Epithelial cell of prostate (primary cell): ENCODE measurements around the gene FFAR1.

Source experiments
- DNase-seq: peaks from one replicate; pipeline ENCODE4 v3.0.0-alpha.2; 2011; ENCODE audit warnings: low read depth, low spot score
- H3K27ac ChIP-seq: fragments of 450-650 bp; 2 replicates; pipeline ENCODE4 v1.5.1; 2017; ENCODE audit warnings: mild to moderate bottlenecking

Gene FFAR1

GRCh38 chr19:35380450-35381124 lies 32.9 kb downstream of the FFAR1 start:
- H3K27ac ChIP-seq, result no peak overlapping the region
- no peak for DNase-seq

DNA sequence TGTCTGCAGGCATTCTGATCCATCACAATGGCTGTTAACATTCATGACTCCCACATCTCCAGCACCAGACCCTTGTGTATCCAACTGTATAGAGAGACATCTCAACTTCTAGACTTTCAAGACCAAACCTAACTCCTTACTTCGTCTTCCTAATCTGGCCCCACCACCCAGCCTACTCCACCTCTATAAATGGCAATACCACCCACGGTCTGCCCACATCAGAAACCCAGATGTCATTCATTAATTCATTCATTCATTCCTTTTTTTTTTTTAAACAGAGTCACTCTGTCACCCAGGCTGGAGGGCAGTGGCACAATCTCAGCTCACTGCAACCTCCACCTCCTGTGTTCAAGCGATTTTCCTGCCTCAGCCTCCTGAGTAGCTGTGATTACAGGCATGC lies 33.6 kb downstream of the FFAR1 start:
- no peak overlapping the region for H3K27ac ChIP-seq
- DNase-seq, result no peak

GRCh38 chr19:35381926-35382325 lies 34.2 kb downstream of the FFAR1 start:
- DNase-seq, result no peak
- no peak overlapping the region for H3K27ac ChIP-seq

GRCh38 chr19:35383536-35383935 lies 35.8 kb downstream of the FFAR1 start:
- DNase-seq, result no peak

DNA sequence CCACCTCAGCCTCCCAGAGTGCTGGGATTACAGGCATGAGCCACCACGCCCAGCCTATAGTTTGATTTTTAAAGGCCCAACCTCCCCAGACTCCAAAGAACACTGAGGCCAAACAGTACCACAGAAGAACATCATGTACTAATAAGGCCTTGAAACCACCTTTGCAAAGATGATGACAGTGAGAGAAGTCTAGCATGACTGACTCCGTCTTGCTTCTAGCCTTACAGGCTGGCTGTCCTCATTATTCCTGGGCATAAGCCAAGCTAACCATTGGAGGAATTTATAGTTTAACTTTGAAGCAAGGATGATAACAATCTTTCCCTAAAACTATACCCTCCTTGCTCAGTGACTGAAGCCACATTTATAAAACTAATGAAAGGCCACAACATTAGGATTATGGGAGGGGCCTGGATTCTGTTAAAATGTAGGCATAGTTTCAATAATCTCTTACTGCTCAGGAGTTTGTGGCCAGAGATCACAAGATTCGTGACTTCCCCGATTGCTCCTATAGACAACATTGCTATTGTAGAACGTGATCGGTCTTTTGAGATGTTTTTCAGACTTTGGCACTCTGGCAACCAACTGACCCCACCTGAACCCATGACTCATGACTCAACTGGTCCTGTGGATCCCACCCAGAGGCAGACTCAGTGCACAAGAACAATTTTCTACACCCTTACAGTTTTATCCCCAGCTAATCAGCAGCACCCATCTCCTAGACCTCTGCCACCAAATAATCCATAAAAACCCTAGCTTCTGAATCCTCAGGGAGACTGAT lies 40.8 kb downstream of the FFAR1 start:
- no peak overlapping the region for H3K27ac ChIP-seq
- DNase-seq, result no peak

More at GRCh38 chr19:35383536-35383935, 35.8 kb downstream of the FFAR1 start:
- H3K27ac ChIP-seq, result no peak overlapping the region

GRCh38 chr19:35389192-35389861 lies 41.6 kb downstream of the FFAR1 start:
- DNase-seq, result no peak
- no peak overlapping the region for H3K27ac ChIP-seq

- no peak for DNase-seq
Measured at GRCh38 chr19:35392742-35393715, 45.3 kb downstream of the FFAR1 start.

DNA sequence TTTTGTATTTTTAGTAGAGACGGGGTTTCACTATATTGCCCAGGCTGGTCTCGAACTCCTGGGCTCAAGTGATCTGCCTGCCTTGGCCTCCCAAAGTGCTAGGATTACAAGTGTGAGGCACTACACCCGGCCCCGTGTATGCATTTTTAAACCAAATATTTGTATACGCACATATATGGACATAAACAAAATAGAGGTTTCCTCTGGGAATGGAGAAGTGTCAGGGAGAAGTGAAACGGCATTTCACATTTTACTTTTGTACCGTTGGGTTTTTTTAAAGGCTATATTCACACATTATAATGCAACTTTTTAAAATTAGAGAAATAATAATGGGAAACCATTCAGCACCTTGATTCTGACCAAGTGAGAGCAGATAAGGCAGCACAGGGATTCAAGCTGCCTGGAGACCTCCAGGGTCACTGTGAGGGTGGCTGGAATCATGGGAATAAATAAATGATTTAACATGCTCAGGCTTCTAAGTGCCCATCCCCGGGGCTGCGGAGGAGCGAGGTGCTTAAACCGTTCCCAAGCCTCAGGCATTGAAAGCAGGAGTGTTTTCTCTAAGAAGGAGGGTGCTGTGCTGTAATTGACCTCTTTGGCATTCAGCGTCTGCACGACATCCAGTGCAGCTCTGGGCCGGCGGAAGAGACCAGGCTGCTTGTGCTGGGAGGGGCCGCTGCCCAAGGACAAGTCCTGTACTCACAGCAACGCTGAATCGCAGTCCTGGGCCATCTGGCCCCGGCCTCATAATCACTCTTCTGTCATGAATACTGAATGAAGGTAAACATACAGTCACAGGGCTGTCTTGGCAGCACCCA lies 47.9 kb downstream of the FFAR1 start:
- DNase-seq, result no peak
- H3K27ac ChIP-seq, result no peak overlapping the region

More at GRCh38 chr19:35392742-35393715, 45.3 kb downstream of the FFAR1 start:
- H3K27ac ChIP-seq, result no peak overlapping the region

DNA sequence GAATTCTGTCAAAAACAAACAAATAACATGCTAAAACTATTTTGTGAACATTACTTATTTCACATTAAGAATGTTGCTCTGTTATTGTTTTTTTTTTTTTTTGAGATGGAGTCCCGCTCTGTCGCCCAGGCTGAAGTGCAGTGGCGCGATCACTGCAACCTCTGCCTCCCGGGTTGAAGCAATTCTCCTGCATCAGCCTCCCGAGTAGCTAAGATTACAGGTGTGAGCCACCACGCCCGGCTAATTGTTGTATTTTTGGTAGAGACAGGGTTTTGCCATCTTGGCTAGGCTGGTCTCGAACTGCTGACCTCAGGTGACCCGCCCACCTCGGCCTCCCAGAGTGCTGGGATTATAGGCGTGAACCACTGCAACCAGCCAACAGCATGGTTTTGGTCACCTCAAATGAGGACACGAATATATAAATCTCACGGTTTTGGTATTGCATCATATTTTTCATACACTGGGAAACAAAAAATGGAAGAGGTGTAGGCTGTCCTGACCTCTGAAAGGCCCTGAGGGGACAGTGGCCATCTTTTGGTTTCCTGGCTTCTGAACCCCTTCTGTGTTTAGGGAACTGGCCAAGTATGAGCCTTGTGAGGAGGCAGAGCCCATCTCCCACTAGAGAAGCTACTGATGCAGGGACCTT lies 48.7 kb downstream of the FFAR1 start:
- no peak for DNase-seq
- H3K27ac ChIP-seq, result no peak overlapping the region

GRCh38 chr19:35397064-35397463 lies 49.4 kb downstream of the FFAR1 start:
- no peak for DNase-seq
- no peak overlapping the region for H3K27ac ChIP-seq
